Brain pericyte (primary cell): ENCODE measurements around the gene HACE1.
"Not testable (repeated sequence)": the region's sequence is repeated elsewhere in the genome, so short reads cannot be mapped to it uniquely, and the experiment has no call there.

Experiments
- DNase-seq: peaks from one replicate; pipeline ENCODE4 v3.0.0-alpha.2; 2012; ENCODE audit warnings: low read depth, low spot score

Gene HACE1

GRCh38 chr6:104859225-104860146 is at the start of gene HACE1:
Gene HACE1, minus strand, starts transcription at chr6:104859919. Its CDS starts 277 bp downstream, at chr6:104859642.
- peak; percentile 52 for DNase-seq

- DNase-seq: no peak
Measured at GRCh38 chr6:104908888-104909525, 49.3 kb upstream of the HACE1 start.

GRCh38 chr6:104908031-104908887 is 48.5 kb upstream of the HACE1 start:
- no peak for DNase-seq

- not testable (repeated sequence) for DNase-seq
Measured at GRCh38 chr6:104898893-104899292, 39.2 kb upstream of the HACE1 start.

- DNase-seq: no peak
Measured at GRCh38 chr6:104896914-104897313, 37.2 kb upstream of the HACE1 start.

GRCh38 chr6:104888066-104888465 is 28.3 kb upstream of the HACE1 start:
- DNase-seq: no peak

- no peak for DNase-seq
Measured at GRCh38 chr6:104887350-104887749, 27.6 kb upstream of the HACE1 start.

GRCh38 chr6:104885518-104886043 is 25.9 kb upstream of the HACE1 start:
- no peak for DNase-seq

- DNase-seq: no peak
Measured at GRCh38 chr6:104884867-104885517, 25.3 kb upstream of the HACE1 start.

- DNase-seq: no peak
Measured at GRCh38 chr6:104881964-104882668, 22.4 kb upstream of the HACE1 start.

- DNase-seq: peak; percentile 36
Measured at GRCh38 chr6:104862456-104862855, 2.7 kb upstream of the HACE1 start.

- DNase-seq: no peak
Measured at GRCh38 chr6:104860221-104860620, 502 bp upstream of the HACE1 start.

- no peak for DNase-seq
Measured at GRCh38 chr6:104858642-104859041, 1.1 kb downstream of the HACE1 start.

- no peak for DNase-seq
Measured at GRCh38 chr6:104855507-104855906, 4.2 kb downstream of the HACE1 start.

GRCh38 chr6:104847721-104848120 is 12.0 kb downstream of the HACE1 start:
- not testable (repeated sequence) for DNase-seq

GRCh38 chr6:104843229-104843628 is 16.5 kb downstream of the HACE1 start:
- DNase-seq: no peak

- DNase-seq: no peak
Measured at GRCh38 chr6:104837158-104837557, 22.6 kb downstream of the HACE1 start.

GRCh38 chr6:104836479-104837020 is 23.2 kb downstream of the HACE1 start:
- not testable (repeated sequence) for DNase-seq

- DNase-seq: no peak
Measured at GRCh38 chr6:104835782-104836181, 23.9 kb downstream of the HACE1 start.
